OCI-LY1 (cell line): ENCODE results near the gene TMEM176B.

Experiments used
- H2AFZ ChIP-seq: fragments of 200-600 bp; sonication (generic), shearing (Covaris generic); 2 replicates; pipeline ENCODE4 v1.6.0; 2014; ENCODE audit warnings: antibody characterized with exemption, mild to moderate bottlenecking, low read length
- H3F3A ChIP-seq: fragments of 200-600 bp; sonication (generic), shearing (Covaris generic); 2 replicates; pipeline ENCODE4 v1.6.0; 2014; ENCODE audit warnings: mild to moderate bottlenecking, antibody characterized with exemption, low read length, moderate library complexity; ENCODE audit not compliant: insufficient read depth
- H3K27ac ChIP-seq: fragments of 200-600 bp; sonication (generic); 2 replicates; pipeline ENCODE4 v1.5.1; 2014; ENCODE audit warnings: low read length, mixed run types, mild to moderate bottlenecking, low read depth; ENCODE audit not compliant: poor library complexity, severe bottlenecking
- H3K27me3 ChIP-seq: fragments of 200-600 bp; sonication (generic); 2 replicates; pipeline ENCODE4 v1.6.0; 2014; ENCODE audit warnings: antibody characterized with exemption, mild to moderate bottlenecking, low read length, moderate library complexity; ENCODE audit not compliant: insufficient read depth
- H3K36me3 ChIP-seq: fragments of 200-600 bp; sonication (generic); 2 replicates; pipeline ENCODE4 v1.6.1; 2014; ENCODE audit warnings: mild to moderate bottlenecking, antibody characterized with exemption, low read length, moderate library complexity, mixed read lengths; ENCODE audit not compliant: insufficient read depth
- H3K4me1 ChIP-seq: fragments of 200-600 bp; sonication (generic); 2 replicates; pipeline ENCODE4 v1.5.1; 2014; ENCODE audit warnings: mild to moderate bottlenecking, low read length, moderate library complexity; ENCODE audit not compliant: insufficient read depth, severe bottlenecking
- H3K4me2 ChIP-seq: fragments of 200-600 bp; sonication (generic), shearing (Covaris generic); 2 replicates; pipeline ENCODE4 v1.6.1; 2014; ENCODE audit warnings: low read length
- H3K4me3 ChIP-seq: fragments of 200-600 bp; sonication (generic); 2 replicates; pipeline ENCODE4 v1.5.1; 2014; ENCODE audit warnings: low read length, low read depth, mild to moderate bottlenecking, mixed read lengths; ENCODE audit not compliant: poor library complexity, severe bottlenecking
- H3K79me2 ChIP-seq: fragments of 200-600 bp; shearing (Covaris generic); 2 replicates; pipeline ENCODE4 v1.6.1; 2016; ENCODE audit warnings: mixed run types, low read length, mixed read lengths; ENCODE audit not compliant: insufficient read depth
- H3K9ac ChIP-seq: fragments of 200-600 bp; sonication (generic), shearing (Covaris generic); 2 replicates; pipeline ENCODE4 v1.6.1; 2014; ENCODE audit warnings: mild to moderate bottlenecking, low read length, mixed read lengths
- H3K9me2 ChIP-seq: fragments of 200-600 bp; sonication (generic), shearing (Covaris generic); 2 replicates; pipeline ENCODE4 v1.6.1; 2014; ENCODE audit warnings: low read depth, mild to moderate bottlenecking, low read length, mixed read lengths
- H3K9me3 ChIP-seq: fragments of 200-600 bp; shearing (Covaris generic); 2 replicates; pipeline ENCODE4 v1.6.1; 2014; ENCODE audit warnings: low read length, mixed read lengths
- H4K20me1 ChIP-seq: fragments of 200-600 bp; sonication (generic), shearing (Covaris generic); 2 replicates; pipeline ENCODE4 v1.6.0; 2016; ENCODE audit warnings: mild to moderate bottlenecking, low read length; ENCODE audit not compliant: insufficient read depth
- EZH2 ChIP-seq: fragments of 200-600 bp; sonication (generic), shearing (Covaris generic); IDR thresholded peaks from 2 replicates; pipeline ENCODE4 v1.8.0; 2017; ENCODE audit warnings: borderline replicate concordance, mixed run types, mild to moderate bottlenecking, antibody characterized with exemption, low read length, moderate library complexity, mixed read lengths
- TF ChIP-seq, protein P1 (sequence below): fragments of 200-600 bp; sonication (generic), shearing (Covaris generic); IDR thresholded peaks from 2 replicates; pipeline ENCODE4 v1.5.1; 2017; ENCODE audit warnings: mild to moderate bottlenecking, antibody characterized with exemption, low read length, moderate library complexity, mixed read lengths

The TMEM176B gene

DNA sequence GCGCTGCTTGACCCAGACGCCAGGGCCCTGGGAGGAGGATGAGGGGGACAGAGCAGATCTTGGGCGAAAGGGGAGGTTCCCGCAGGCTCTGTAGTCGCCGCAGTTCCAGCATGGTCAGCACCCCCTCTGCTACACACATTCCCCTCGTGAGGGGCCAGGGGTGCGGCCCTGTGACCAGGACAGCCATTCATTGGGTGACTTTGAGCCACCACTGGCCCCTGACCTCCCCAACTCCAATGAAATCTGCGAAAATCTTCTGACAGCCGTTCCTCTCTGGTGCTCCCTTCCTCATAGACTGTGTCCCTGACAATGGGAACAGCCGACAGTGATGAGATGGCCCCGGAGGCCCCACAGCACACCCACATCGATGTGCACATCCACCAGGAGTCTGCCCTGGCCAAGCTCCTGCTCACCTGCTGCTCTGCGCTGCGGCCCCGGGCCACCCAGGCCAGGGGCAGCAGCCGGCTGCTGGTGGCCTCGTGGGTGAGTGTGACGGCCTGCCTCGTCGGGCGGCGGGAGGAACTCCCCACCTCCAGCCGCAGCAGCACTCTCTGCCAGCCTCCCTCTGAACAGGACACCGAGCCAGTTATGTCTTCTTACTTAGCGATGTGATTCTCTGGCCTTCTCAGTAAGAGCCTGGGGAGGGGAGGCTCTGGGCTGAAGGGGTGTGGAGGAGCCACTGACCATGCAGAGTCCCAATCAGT lies 1.2 kb upstream of the TMEM176B start:
- H3K27me3 ChIP-seq = peaks cover 12% of the 10 kb centered on the region

DNA sequence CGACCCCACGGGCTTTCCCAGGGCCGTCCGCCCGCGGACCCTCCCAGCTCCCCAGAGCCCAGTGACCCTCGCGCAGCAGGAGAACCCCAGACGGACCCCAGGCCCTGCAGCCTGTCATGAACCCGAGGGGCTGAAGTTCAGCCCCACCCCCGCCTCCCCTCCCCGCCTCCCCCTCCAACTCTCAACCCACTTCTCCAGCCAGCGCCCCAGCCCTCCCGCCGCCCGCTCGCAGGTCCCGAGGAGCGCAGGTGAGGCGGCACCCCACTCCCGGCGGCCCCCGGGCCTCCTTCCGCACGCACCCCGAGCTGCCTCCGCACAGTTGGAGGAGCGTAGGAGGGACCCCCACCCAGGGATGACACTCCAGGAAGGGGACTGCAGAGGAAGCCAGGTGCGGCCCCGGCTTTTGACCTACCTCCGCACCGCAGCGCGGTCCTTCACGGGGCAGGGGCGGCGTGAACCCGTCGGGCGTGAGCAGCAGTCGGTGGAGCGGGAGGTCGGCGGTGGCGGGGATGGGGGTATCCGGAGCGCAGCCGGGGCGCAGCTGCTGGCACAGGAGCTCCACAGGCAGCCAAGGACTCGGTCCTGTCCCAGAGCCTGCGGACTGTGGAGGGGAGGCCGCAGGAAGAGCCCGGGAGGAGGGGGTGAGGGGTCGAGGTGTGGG lies 547 bp upstream of the TMEM176B start, which contains the start of gene TMEM176A:
TMEM176A (plus strand) TSS at position 189 of the 661 bp plus-strand sequence. CDS start 782 bp downstream, outside the sequence.
- Histone ChIP-seq H3K9me2 (no peaks in the 10 kb centered on the region), H2AFZ (no peak within 1 kb of the TSS), H3K4me1 (no peaks in the 10 kb centered on the region), H3K27ac (no peak within 1 kb of the TSS), H3K9me3 (no peaks in the 10 kb centered on the region), H3K4me3 (no peak within 1 kb of the TSS), H3K4me2 (no peak within 1 kb of the TSS), H3K27me3 (peaks cover 12% of the 10 kb centered on the region), H3K36me3 (no peaks in the 10 kb centered on the region), H3F3A (no peaks in the 10 kb centered on the region), H3K79me2 (no peaks in the 10 kb centered on the region), H3K9ac (no peak within 1 kb of the TSS), H4K20me1 (no peaks in the 10 kb centered on the region)
- TF ChIP-seq, protein P1, sequence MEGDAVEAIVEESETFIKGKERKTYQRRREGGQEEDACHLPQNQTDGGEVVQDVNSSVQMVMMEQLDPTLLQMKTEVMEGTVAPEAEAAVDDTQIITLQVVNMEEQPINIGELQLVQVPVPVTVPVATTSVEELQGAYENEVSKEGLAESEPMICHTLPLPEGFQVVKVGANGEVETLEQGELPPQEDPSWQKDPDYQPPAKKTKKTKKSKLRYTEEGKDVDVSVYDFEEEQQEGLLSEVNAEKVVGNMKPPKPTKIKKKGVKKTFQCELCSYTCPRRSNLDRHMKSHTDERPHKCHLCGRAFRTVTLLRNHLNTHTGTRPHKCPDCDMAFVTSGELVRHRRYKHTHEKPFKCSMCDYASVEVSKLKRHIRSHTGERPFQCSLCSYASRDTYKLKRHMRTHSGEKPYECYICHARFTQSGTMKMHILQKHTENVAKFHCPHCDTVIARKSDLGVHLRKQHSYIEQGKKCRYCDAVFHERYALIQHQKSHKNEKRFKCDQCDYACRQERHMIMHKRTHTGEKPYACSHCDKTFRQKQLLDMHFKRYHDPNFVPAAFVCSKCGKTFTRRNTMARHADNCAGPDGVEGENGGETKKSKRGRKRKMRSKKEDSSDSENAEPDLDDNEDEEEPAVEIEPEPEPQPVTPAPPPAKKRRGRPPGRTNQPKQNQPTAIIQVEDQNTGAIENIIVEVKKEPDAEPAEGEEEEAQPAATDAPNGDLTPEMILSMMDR = no peak
- no peak for TF ChIP-seq EZH2

More for the DNA sequence above, 1.2 kb upstream of the TMEM176B start:
- Histone ChIP-seq H2AFZ (no peak overlapping the region), H4K20me1 (no peaks in the 10 kb centered on the region), H3K79me2 (no peaks in the 10 kb centered on the region), H3K36me3 (no peaks in the 10 kb centered on the region), H3K4me1 (no peaks in the 10 kb centered on the region), H3K4me2 (no peak overlapping the region), H3K9me3 (no peaks in the 10 kb centered on the region), H3K4me3 (no peak overlapping the region), H3F3A (no peaks in the 10 kb centered on the region), H3K9ac (no peak overlapping the region), H3K27ac (no peak overlapping the region), H3K9me2 (0 out of 2 replicates have a peak, but pooled peaks cover under 1% of the 10 kb centered on the region)
- TF ChIP-seq, protein P1 = no peak
- no peak for TF ChIP-seq EZH2

DNA sequence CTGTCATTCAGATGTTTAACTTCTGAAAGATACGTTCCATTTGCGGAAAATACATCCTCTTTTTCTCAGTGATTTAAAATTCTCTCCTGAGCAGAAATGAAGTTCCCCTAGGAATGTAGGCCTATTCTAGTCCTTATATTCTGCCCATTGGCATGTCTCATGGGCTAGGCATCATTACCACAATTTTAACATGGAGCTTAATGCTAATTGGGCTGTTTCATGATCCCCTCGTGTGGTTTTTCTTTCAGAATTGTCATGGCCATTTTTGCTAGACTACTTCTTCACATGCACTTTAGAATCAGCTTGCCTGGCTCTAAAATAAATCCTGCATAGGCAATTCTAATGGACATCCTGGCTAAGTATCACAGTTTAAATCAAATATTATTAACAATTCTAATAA lies 1.0 kb downstream of the TMEM176B start:
- Histone ChIP-seq H3K9me3 (no peaks in the 10 kb centered on the region), H3K36me3 (no peaks in the 10 kb centered on the region), H3K9ac (no peak overlapping the region), H3K79me2 (no peaks in the 10 kb centered on the region), H3K4me3 (no peak overlapping the region), H3K27me3 (peaks cover 12% of the 10 kb centered on the region), H3K4me1 (no peaks in the 10 kb centered on the region), H3K9me2 (no peaks in the 10 kb centered on the region), H3F3A (no peaks in the 10 kb centered on the region), H3K4me2 (no peak overlapping the region), H4K20me1 (no peaks in the 10 kb centered on the region), H3K27ac (no peak overlapping the region), H2AFZ (no peak overlapping the region)
- TF ChIP-seq, protein P1 = no peak
- TF ChIP-seq EZH2 = no peak
